ENCODE results near the gene CHID1.

CHID1 gene

GRCh38 chr11:910589-911030, at the start of gene CHID1:
Gene CHID1, minus strand, starts transcription at chr11:910810. Its CDS starts 5,994 bp downstream, at chr11:904816.
- DNase-seq (ENCODE audit: low read depth in 2 of 2): peak; percentile 62 to 80

GRCh38 chr11:959608-960007, 49.0 kb upstream of the CHID1 start:
- no peak for DNase-seq (ENCODE audit: low read depth in 2 of 2)

- no peak for DNase-seq (ENCODE audit: low read depth in 2 of 2)
These were observed 48.4 kb upstream of the CHID1 start for GRCh38 chr11:959027-959426.

GRCh38 chr11:958101-958500, 47.5 kb upstream of the CHID1 start:
- no peak for DNase-seq (ENCODE audit: low read depth in 2 of 2)

GRCh38 chr11:957212-957920, 46.8 kb upstream of the CHID1 start:
- DNase-seq (ENCODE audit: low read depth in 2 of 2): no peak

GRCh38 chr11:955154-956063, 44.8 kb upstream of the CHID1 start:
- no peak for DNase-seq (ENCODE audit: low read depth in 2 of 2)

- no peak for DNase-seq (ENCODE audit: low read depth in 2 of 2)
These were observed 44.0 kb upstream of the CHID1 start for GRCh38 chr11:954392-955153.

- DNase-seq (ENCODE audit: low read depth in 2 of 2): no peak
These were observed 42.9 kb upstream of the CHID1 start for GRCh38 chr11:953512-953911.

- no peak for DNase-seq (ENCODE audit: low read depth in 2 of 2)
These were observed 42.1 kb upstream of the CHID1 start for GRCh38 chr11:952406-953385.

GRCh38 chr11:951507-951906, 40.9 kb upstream of the CHID1 start:
- no peak for DNase-seq (ENCODE audit: low read depth in 2 of 2)

GRCh38 chr11:947744-948143, 37.1 kb upstream of the CHID1 start:
- no peak for DNase-seq (ENCODE audit: low read depth in 2 of 2)

GRCh38 chr11:945986-946385, 35.4 kb upstream of the CHID1 start:
- DNase-seq (ENCODE audit: low read depth in 2 of 2): no peak

- no peak for DNase-seq (ENCODE audit: low read depth in 2 of 2)
These were observed 34.3 kb upstream of the CHID1 start for GRCh38 chr11:944711-945470.

- no peak for DNase-seq (ENCODE audit: low read depth in 2 of 2)
These were observed 32.2 kb upstream of the CHID1 start for GRCh38 chr11:942823-943222.

GRCh38 chr11:940496-941135, 30.0 kb upstream of the CHID1 start:
- DNase-seq (ENCODE audit: low read depth in 2 of 2): no peak

- no peak for DNase-seq (ENCODE audit: low read depth in 2 of 2)
These were observed 27.2 kb upstream of the CHID1 start for GRCh38 chr11:937841-938261.

- no peak for DNase-seq (ENCODE audit: low read depth in 2 of 2)
These were observed 25.6 kb upstream of the CHID1 start for GRCh38 chr11:936199-936598.

GRCh38 chr11:934527-934926, 23.9 kb upstream of the CHID1 start:
- DNase-seq (ENCODE audit: low read depth in 2 of 2): no peak

GRCh38 chr11:933936-934335, 23.3 kb upstream of the CHID1 start:
- DNase-seq (ENCODE audit: low read depth in 2 of 2): no peak
